HepG2 (cell line): Measurements from ENCODE around the gene FGFR3. TPM values are rescaled to one million over a fixed set of nuclear protein-coding genes. Genes with fewer than 3 reads are reported as not detected.

ENCODE experiments used
- EZH2 ChIP-seq: conservative IDR thresholded peaks from 2 replicates; pipeline ENCODE4 v1.6.1; 2012; ENCODE audit warnings: mild to moderate bottlenecking, low read depth, low read length, moderate library complexity
- GFI1 ChIP-seq: sonication (generic); formaldehyde crosslinking; IDR thresholded peaks from 2 replicates; pipeline ENCODE4 v1.5.0; 2020; ENCODE audit warnings: missing genetic modification reagents, mild to moderate bottlenecking, borderline replicate concordance
- HNF1B ChIP-seq: sonication (generic); formaldehyde crosslinking; IDR thresholded peaks from 2 replicates; pipeline ENCODE4 v1.5.1; 2020; ENCODE audit warnings: mild to moderate bottlenecking, moderate library complexity, missing genetic modification reagents
- ISX ChIP-seq: sonication (generic); formaldehyde crosslinking; conservative IDR thresholded peaks from 2 replicates; pipeline ENCODE4 v1.5.0; 2020; ENCODE audit warnings: missing genetic modification reagents
- MAFF ChIP-seq: IDR thresholded peaks from 2 replicates; pipeline ENCODE4 v1.6.1; 2011; ENCODE audit warnings: low read depth, low read length, improper control_type of control experiment
- PCBP2 ChIP-seq: fragments of 200-400 bp; formaldehyde crosslinking; optimal IDR thresholded peaks from 2 replicates; pipeline ENCODE3; 2018; ENCODE audit warnings: low read length, low read depth; ENCODE audit not compliant: poor library complexity, severe bottlenecking
- SMARCE1 ChIP-seq: fragments of 450-650 bp; IDR thresholded peaks from 2 replicates; pipeline ENCODE4 v1.6.1; 2017; ENCODE audit warnings: borderline replicate concordance
- SP5 ChIP-seq: IDR thresholded peaks from 2 replicates; pipeline ENCODE4 v1.6.1; 2016; ENCODE audit warnings: low read depth, borderline replicate concordance
- ZBTB7A ChIP-seq: sonication (generic); formaldehyde crosslinking; IDR thresholded peaks from 2 replicates; pipeline ENCODE4 v1.8.0; 2022; ENCODE audit warnings: mild to moderate bottlenecking, missing genetic modification reagents
- ZNF121 ChIP-seq: sonication (generic); formaldehyde crosslinking; IDR thresholded peaks from 2 replicates; pipeline ENCODE4 v1.5.0; 2020; ENCODE audit warnings: mild to moderate bottlenecking, missing genetic modification reagents
- ZNF18 ChIP-seq: sonication (generic); formaldehyde crosslinking; IDR thresholded peaks from 2 replicates; pipeline ENCODE4 v1.8.0; 2022; ENCODE audit warnings: mild to moderate bottlenecking, missing genetic modification reagents; ENCODE audit not compliant: insufficient replicate concordance
- ZNF205 ChIP-seq: IDR thresholded peaks from 2 replicates; pipeline ENCODE4 v1.6.1; 2018; ENCODE audit warnings: missing biosample characterization, missing genetic modification reagents
- ZNF24 ChIP-seq: fragments of 450-650 bp; IDR thresholded peaks from 2 replicates; pipeline ENCODE4 v1.6.1; 2017; ENCODE audit warnings: antibody characterized with exemption, mild to moderate bottlenecking
- ZNF30 ChIP-seq: sonication (generic); formaldehyde crosslinking; IDR thresholded peaks from 2 replicates; pipeline ENCODE4 v1.5.0; 2020; ENCODE audit warnings: mild to moderate bottlenecking, missing genetic modification reagents
- ZNF343 ChIP-seq: sonication (generic); formaldehyde crosslinking; IDR thresholded peaks from 2 replicates; pipeline ENCODE4 v1.4.0; 2020; ENCODE audit warnings: mild to moderate bottlenecking, missing genetic modification reagents
- ZNF350 ChIP-seq: sonication (generic); formaldehyde crosslinking; IDR thresholded peaks from 2 replicates; pipeline ENCODE4 v1.4.0; 2020; ENCODE audit warnings: mild to moderate bottlenecking, low read depth, missing genetic modification reagents, borderline replicate concordance
- ZNF503 ChIP-seq: sonication (generic); formaldehyde crosslinking; IDR thresholded peaks from 2 replicates; pipeline ENCODE4 v1.4.0; 2020; ENCODE audit warnings: missing genetic modification reagents
- ZNF546 ChIP-seq: sonication (generic); formaldehyde crosslinking; conservative IDR thresholded peaks from 2 replicates; pipeline ENCODE4 v1.8.1; 2023; ENCODE audit warnings: mild to moderate bottlenecking, missing genetic modification reagents
- ZNF678 ChIP-seq: sonication (generic); formaldehyde crosslinking; IDR thresholded peaks from 2 replicates; pipeline ENCODE4 v1.4.0; 2020; ENCODE audit warnings: mild to moderate bottlenecking, missing genetic modification reagents
- ZNF703 ChIP-seq: sonication (generic); formaldehyde crosslinking; IDR thresholded peaks from 2 replicates; pipeline ENCODE4 v1.5.1; 2020; ENCODE audit warnings: missing genetic modification reagents, mild to moderate bottlenecking, moderate library complexity, borderline replicate concordance
- ZNF782 ChIP-seq: sonication (generic); formaldehyde crosslinking; IDR thresholded peaks from 2 replicates; pipeline ENCODE4 v1.4.0; 2020; ENCODE audit warnings: missing genetic modification reagents, mild to moderate bottlenecking, borderline replicate concordance
- ZNF883 ChIP-seq: sonication (generic); formaldehyde crosslinking; IDR thresholded peaks from 2 replicates; pipeline ENCODE4 v1.5.1; 2020; ENCODE audit warnings: mild to moderate bottlenecking, missing genetic modification reagents; ENCODE audit errors: not compliant biosample characterization
- polyA plus RNA-seq, 8 experiments: library from polyadenylated mRNA; depleted of rRNA in 3 of 8; stranded (reverse) in 7 of 8; unstranded in 1 of 8; fragments of >200 nt; fragmentation: Illumina TruSeq in 4 of 8; extraction: Trizol in 4 of 8; gene quantifications; 2 replicates each; pipeline versions ENCODE4 v1.2.1 to v1.2.3, GENCODE V29; 2011 to 2016; ENCODE audit warnings: low read depth in 4 of 8, missing spikeins in 1 of 8, mixed read lengths in 1 of 8; ENCODE audit not compliant: insufficient read depth in 1 of 8
- total RNA-seq, 5 experiments: library from RNA; depleted of rRNA; stranded (reverse); fragments of >200 nt; fragmentation: Illumina TruSeq; extraction: Trizol; gene quantifications; 2 replicates each; pipeline ENCODE4 v1.2.3, GENCODE V29; 2016; ENCODE audit warnings: low read depth in 1 of 5

FGFR3 gene
- total and polyA plus RNA-seq, 2 of the 13 experiments (the other 11 are each of a cell fraction or from before 2014, with no cell fraction given), result 103 to 109 TPM

- TF ChIP-seq ZNF503 (CRISPR knock-in tag) (no peak), SP5 (CRISPR knock-in tag) (no peak), GFI1 (no peak), ZNF121 (0 out of 2 replicates have a peak, but pooled peaks have one; percentile 14), ZNF883 (CRISPR knock-in tag) (no peak), ZNF18 (no peak), ZNF24 (no peak), PCBP2 (no peak), EZH2 (no peak), ZNF205 (CRISPR knock-in tag) (no peak), MAFF (no peak), ZBTB7A (CRISPR knock-in tag) (no peak; the same call in 1 of the 2 replicates), ZNF782 (CRISPR knock-in tag) (0 out of 2 replicates have a peak, but pooled peaks have one; percentile 33), ZNF678 (CRISPR knock-in tag) (0 out of 2 replicates have a peak, but pooled peaks have one; percentile 34), ZNF30 (no peak), HNF1B (CRISPR knock-in tag) (no peak), ZNF546 (no peak), SMARCE1 (no peak), ZNF350 (CRISPR knock-in tag) (peak; percentile 30; the same call in 1 of the 2 replicates), ZNF703 (CRISPR knock-in tag) (0 out of 2 replicates have a peak, but pooled peaks have one; percentile 15), ZNF343 (CRISPR knock-in tag) (no peak), ISX (CRISPR knock-in tag) (no peak)
Measured at GRCh38 chr4:1792158-1792831, 798 bp upstream of the FGFR3 start (continued).
